GM12801 (cell line): ENCODE data around the gene CREB3L2.

Experiments
- CTCF ChIP-seq: IDR thresholded peaks from one replicate; pipeline ENCODE4 v1.5.1; 2011; ENCODE audit warnings: control low read depth; ENCODE audit not compliant: insufficient read length; ENCODE audit errors: extremely low read depth

CREB3L2 gene

DNA sequence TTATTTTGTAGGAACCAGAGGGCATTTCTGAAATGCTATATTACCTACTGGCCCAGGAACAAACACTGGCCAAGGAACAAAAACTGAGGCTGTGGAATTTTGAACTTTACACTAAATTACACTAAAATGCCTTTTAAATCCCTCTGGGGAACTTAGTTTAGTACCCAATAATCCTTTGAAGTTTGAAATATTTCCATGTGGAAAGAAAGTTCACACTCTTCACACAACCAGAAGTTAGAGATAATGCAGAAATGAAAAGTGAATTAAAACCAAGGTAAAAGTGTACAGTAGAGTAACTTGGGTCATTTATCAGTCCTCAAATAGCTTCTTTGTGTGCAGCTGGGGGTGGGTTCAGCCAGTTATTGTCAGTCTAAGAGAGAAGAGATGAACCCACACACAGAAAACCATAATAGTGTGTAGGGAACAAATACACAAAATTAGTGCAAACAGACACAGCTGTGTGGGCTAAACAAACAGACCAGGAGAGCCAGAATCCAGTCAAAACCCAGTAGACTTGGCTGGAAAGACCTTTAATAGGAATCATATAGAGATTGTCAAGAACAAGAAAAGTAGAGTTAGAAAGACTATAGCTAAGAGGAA, 108.6 kb downstream of the CREB3L2 start:
- no peak for TF ChIP-seq CTCF

DNA sequence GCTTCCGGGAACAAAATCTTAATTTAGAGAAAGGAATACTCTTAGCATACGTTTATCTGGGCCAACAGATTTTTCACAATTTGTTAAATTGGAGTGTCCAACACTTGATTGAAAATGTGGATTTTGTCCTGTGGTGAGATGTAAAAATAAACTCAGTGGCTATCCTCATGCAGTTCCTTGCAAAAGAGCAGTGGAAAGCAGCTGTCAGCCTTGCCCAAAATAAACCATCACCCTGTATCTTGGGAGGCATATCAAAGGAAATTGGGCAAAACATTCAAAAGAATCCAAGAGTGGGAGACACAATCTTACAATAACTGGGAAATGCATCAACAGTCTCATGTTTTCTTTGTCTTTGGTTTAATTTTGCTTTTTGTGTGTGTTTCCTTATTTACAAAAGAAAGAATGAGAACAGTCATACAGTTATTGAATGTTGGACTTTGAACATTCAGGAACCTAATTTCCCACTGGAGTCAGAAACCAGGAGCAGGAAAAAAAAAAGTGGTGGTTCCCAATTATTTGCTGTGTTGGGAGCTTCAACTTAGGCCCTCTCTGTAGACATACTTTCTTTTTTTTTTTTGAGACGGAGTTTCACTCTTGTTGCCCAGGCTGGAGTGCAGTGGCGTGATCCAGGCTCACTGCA, 110.8 kb downstream of the CREB3L2 start:
- no peak for TF ChIP-seq CTCF

DNA sequence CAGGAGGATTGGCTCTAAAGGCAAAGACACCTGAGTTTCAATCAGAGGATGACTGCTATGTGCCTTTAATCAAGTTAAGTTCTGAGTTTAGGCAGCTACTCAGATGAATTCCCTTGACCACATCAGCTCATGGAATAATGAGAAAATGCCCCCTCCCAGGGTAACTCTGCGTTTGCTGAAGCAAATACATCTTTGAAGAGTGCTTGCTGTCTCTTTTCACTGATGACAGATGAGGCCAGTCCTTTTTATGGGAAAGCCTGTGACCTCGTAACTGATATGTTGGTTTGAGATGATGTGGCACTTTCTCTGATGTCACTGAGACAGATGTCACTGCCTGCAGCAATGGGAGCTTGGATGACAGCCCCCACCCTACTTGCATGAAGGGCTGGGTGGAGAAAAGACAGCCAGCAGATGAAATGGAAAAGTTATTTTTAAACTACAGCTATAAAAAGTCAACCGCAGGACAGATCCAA, 111.4 kb downstream of the CREB3L2 start:
- no peak for TF ChIP-seq CTCF

DNA sequence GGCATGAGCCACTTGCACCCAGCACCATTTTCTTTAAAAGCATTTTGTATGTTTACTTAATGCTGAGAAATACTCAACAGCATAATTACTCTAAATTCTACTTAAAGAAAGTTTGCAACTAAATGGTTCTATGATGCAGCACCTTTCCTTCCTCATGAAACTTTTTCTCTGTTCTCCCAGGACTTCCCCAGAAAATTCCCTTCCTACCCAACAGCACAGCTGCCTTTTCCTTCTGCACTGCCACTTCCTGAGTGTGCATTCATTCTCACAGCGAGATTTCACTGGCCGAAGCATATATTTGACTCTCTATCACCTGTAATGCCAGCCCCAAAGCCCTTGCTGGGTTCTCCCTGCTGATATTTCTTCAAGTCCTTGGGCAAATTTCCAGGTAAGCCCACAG, 113.6 kb downstream of the CREB3L2 start:
- no peak for TF ChIP-seq CTCF

- no peak for TF ChIP-seq CTCF
These were observed 115.1 kb downstream of the CREB3L2 start for GRCh38 chr7:137886746-137887145.

GRCh38 chr7:137886281-137886680, 115.6 kb downstream of the CREB3L2 start:
- no peak for TF ChIP-seq CTCF

- TF ChIP-seq CTCF = no peak
These were observed 116.2 kb downstream of the CREB3L2 start for GRCh38 chr7:137885678-137886077.
